Germinal center (tissue), 1 donor: ENCODE results near the gene NDUFA8.
"Not testable (repeated sequence)": the region's sequence is repeated elsewhere in the genome, so short reads cannot be mapped to it uniquely, and the experiment has no call there.

ENCODE experiments used
- DNase-seq: peaks from one replicate; pipeline ENCODE4 v3.0.0; 2012; ENCODE audit warnings: mixed read lengths, low spot score

The NDUFA8 gene

GRCh38 chr9:122121391-122121790 is 38.2 kb downstream of the NDUFA8 start:
- DNase-seq, result no peak

- DNase-seq, result no peak
Observed at GRCh38 chr9:122120316-122121071, 39.1 kb downstream of the NDUFA8 start.

GRCh38 chr9:122119721-122120120 is 39.9 kb downstream of the NDUFA8 start:
- no peak for DNase-seq

DNA sequence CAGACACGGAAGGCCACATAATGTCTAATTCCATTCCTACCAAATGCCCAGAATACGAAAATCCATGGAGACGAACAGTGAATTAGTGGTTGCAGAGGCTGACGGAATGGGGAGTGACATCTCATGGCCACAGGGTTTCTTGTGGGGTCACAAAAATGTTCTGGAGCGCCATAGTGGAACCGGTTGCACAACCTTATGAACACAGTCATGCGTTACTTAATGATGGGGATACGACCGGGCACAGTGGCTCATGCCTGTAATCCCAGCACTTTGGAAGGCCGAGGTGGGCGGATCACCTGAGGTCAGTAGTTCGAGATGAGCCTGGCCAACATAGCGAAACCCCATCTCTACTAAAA is 40.4 kb downstream of the NDUFA8 start:
- DNase-seq, result no peak

GRCh38 chr9:122118343-122119165 is 41.0 kb downstream of the NDUFA8 start:
- no peak for DNase-seq

GRCh38 chr9:122117241-122117640 is 42.3 kb downstream of the NDUFA8 start:
- not testable (repeated sequence) for DNase-seq

GRCh38 chr9:122116448-122117173 is 43.0 kb downstream of the NDUFA8 start:
- no peak for DNase-seq

- DNase-seq, result no peak
Observed at GRCh38 chr9:122116040-122116439, 43.5 kb downstream of the NDUFA8 start.

DNA sequence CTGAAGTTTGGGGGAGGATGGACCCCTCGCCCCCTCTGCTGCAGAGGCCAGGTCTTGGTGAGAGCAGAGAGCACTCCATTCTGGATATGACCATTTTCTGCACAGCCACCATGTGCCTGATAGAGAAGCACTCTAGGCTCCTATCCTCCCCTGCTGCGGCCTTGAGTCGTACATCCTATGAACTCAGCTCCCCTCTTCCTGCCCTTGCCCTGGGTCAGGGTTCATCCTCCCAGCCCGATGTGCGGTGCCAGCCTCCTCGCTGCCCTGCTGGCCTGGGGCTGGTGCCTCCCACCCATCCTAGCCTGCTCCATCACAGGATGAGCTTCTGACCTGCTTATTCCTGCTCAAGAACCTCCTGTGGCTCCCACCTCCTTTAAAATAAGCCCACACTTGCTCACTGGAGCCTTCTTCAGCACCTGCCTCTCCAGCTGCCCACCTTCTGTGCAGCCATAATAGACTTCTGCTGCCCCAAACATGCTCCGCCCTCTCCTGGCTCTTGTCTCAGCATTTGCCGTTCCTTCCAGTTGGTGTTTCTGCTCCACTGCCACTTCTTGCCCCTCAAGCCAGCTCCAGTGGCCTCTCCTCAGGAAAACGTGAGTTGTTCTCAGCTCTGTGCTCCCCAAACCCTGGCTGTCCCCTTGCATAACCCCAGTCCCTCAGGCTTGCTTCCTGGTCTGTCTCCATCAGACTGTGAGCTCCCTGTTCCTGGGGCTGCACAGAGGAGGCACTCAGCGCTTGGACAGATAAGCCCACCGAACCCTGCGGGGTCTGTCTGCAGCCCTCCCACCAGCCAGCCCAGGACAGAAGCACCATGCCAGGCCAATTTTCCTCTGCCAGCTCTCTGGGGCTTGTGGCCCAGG is 44.2 kb downstream of the NDUFA8 start:
- DNase-seq, result no peak

GRCh38 chr9:122113574-122113973 is 46.0 kb downstream of the NDUFA8 start:
- no peak for DNase-seq

GRCh38 chr9:122112238-122112637 is 47.3 kb downstream of the NDUFA8 start:
- no peak for DNase-seq

DNA sequence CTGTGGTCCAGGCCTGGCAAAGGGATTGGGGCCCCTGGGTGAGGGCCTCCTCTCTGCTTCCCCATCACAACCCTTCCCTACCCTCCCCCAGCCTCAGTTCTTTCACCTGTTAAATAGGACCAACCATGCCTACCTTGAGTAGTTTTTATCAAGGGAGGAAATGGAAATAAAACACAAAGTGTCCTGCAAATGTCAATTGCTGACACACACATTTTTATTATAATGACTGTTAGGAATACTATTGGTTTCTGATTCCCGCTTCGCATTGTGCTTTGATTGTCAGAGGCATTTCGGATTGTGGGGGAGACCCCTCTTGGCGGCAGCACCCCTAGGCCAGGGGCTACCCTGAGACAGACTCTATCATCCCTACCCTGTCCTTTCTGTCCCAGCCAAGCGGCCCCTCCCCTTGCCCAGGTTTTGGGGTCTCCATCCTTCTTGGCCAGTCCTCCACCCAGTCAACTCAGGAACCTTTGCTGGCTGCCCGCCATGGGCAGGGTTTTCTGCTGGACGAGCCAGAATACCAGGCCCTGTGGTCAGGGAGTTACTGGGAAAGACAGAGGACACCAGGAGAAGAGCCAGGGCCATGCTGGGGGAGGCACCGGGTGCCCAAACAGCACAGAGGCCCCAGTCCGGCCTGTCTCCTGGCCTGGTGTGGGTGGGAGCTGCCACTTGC is 48.0 kb downstream of the NDUFA8 start:
- no peak for DNase-seq

DNA sequence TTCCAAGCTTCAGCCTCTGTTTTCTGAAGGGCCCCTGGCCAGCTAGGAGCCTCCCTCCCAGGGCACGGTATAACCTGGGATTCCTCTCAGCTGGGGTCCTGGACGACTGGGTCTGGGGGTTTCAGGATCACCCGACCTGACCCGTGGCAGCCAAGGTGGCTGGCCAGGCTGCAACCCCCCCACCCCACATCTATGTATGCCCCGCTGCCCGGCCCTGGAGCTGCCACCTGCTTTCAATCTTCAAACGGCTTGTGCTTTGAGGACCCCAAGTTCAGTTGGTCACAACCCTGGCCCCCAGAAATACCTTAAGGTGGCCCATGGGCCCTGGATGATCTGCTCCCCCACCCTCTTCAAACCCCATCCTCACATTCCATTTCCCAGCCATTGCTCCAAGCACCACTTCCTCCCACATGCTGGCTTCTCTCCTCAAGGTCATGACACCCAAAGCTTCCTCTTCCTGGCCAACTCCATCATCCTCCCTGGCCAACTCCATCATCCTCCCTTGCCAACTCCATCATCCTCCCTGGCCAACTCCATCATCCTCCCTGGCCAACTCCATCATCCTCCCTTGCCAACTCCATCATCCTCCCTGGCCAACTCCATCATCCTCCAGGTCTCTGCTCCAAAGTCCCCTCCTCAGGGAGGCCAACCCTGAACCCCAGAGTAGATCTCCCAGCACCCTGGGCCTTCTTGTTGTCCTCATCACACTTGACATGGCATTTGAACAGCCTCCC is 49.3 kb downstream of the NDUFA8 start:
- DNase-seq, result no peak

DNA sequence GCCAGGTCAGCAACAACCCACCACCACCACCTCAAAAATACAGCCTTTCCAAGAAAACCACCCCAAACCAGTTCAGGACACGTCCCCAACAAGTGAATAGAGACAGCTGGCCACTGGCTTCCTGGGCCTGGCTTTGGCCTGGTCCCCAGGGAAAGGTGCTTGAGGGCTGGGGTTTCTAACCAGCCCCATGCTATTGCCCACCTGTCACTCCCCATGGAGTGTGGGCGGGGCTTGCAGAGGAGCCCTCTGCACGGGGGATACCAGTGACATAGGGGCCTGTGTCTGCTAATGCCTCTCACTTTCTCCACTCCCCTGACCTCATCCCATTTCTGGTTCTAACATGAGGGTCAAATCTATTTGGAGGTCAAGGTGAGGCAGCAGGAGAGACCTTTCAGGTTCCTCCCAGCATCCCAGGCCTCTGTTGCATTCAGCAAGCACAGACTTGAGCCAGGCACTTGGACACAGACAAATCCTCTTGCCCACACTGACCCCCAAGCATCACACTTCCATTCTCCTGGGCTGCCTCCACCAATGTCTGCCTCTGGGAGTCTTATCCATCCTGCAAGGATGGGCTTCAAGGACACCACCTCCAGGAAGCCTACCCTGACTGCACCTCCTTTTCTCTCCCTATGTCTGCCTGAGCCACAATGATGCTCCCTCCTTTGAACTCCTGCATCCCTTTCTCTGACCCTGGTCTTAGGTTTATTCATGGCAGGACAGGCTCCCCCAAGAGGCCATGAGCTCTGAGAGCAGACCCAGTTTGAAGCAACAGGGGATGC is 50.4 kb downstream of the NDUFA8 start:
- DNase-seq, result no peak

DNA sequence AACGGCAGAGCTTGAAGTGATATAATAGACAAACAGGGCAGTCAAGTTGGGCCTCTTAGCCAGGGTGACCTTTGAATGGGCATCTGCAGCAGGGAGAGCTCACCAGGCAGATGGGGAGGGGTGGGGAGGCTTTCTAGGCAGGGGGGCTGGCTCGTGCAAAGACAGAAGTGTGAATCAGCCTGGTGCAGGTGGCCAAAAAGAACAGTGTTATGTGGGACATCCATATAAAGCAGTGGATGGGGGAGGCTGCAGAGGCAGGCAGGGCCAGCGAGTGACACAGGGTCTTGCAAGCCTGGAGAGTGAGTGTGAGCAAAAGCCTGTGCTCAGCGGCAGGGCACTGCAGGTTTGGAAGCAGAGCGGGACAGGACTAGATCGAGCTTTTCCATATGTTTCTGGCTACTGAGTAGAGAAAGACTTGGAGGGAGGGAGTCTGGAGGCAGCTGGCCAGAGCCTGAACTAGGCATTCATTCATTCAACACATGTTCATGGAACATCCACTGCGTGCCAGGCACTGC is 52.2 kb downstream of the NDUFA8 start:
- no peak for DNase-seq

- DNase-seq, result no peak
Observed at GRCh38 chr9:122106576-122106975, 53.0 kb downstream of the NDUFA8 start.

- DNase-seq, result no peak
Observed at GRCh38 chr9:122103985-122104384, 55.6 kb downstream of the NDUFA8 start.

GRCh38 chr9:122102156-122102555 is 57.4 kb downstream of the NDUFA8 start:
- DNase-seq, result no peak

DNA sequence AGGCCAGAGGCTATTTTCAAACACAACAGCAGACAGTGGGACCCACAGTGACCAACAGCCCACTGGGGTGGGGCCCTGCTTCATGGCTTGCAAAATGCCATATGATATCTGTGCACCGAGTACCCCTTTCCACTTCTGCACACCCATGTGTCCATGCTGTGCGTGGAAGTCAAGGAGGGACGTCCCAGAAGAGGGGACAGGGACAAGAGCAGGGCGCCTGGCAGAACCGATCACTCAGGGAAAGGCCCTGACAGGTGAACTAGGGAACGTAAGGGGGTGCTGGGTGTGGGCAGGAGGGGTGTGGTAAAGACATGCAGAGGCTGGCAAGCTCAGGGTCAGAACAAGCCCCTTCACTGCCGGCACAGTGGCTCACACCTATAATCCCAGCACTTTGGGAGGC is 58.8 kb downstream of the NDUFA8 start:
- no peak for DNase-seq
